CD4-positive, alpha-beta T cell (primary cell): Measurements from ENCODE around the gene NLRP5. TPM values are rescaled to one million over a fixed set of nuclear protein-coding genes. Genes with fewer than 3 reads are reported as not detected.

Experiments
- ATAC-seq: fragments of 200-7000 bp; cut with Tn5 transposase; one replicate; pipeline ENCODE4 v1.10.0; 2022; ENCODE audit warnings: mild to moderate bottlenecking; ENCODE audit not compliant: poor library complexity
- CTCF ChIA-PET: fragments of 350-600 bp; sonication (Branson Sonifier 250); formaldehyde crosslinking; loops from one replicate; lab custom pipeline; 2021; ENCODE audit warnings: antibody characterized with exemption, inconsistent platforms; lab: Charles Lee
- POLR2A ChIA-PET: fragments of 350-600 bp; sonication (Branson Sonifier 250); formaldehyde crosslinking; loops from one replicate; lab custom pipeline; 2021; ENCODE audit warnings: antibody characterized with exemption, inconsistent platforms; lab: Charles Lee
- DNase-seq, 14 experiments: peaks; one replicate each; pipeline ENCODE4 v3.0.0-alpha.2; 2013 to 2020; ENCODE audit warnings: mixed read lengths in 2 of 14
- H3K27ac ChIP-seq, 2 donors: one replicate each; pipeline versions ENCODE4 v1.5.1 to v1.7.0; 2013; ENCODE audit warnings: low read length in 2 of 2, low read depth in 1 of 2, mild to moderate bottlenecking in 1 of 2
- H3K27me3 ChIP-seq, 2 experiments: 1 replicate in 1 of 2; 2 replicates in 1 of 2; pipeline versions ENCODE4 v1.6.1 to v1.7.0; 2013; ENCODE audit warnings: low read length in 2 of 2, control low read depth in 1 of 2, mild to moderate bottlenecking in 1 of 2, moderate library complexity in 1 of 2; ENCODE audit not compliant: insufficient read depth in 2 of 2, control insufficient read depth in 1 of 2
- H3K36me3 ChIP-seq: one replicate; pipeline ENCODE4 v1.6.1; 2013; ENCODE audit warnings: low read length, control low read depth; ENCODE audit not compliant: insufficient read depth
- H3K4me1 ChIP-seq: one replicate; pipeline ENCODE4 v1.6.1; 2013; ENCODE audit warnings: low read length, control low read depth; ENCODE audit not compliant: insufficient read depth
- H3K4me3 ChIP-seq: one replicate; pipeline ENCODE4 v1.5.1; 2013; ENCODE audit warnings: mild to moderate bottlenecking, low read length, moderate library complexity
- H3K9me3 ChIP-seq, 2 experiments: 1 replicate in 1 of 2; 2 replicates in 1 of 2; pipeline versions ENCODE4 v1.6.1 to v1.7.0; 2013; ENCODE audit warnings: low read length in 2 of 2, mild to moderate bottlenecking in 2 of 2, control low read depth in 1 of 2, moderate library complexity in 1 of 2; ENCODE audit not compliant: control insufficient read depth in 1 of 2, insufficient read depth in 1 of 2
- H3K27ac Mint-ChIP-seq: one replicate; pipeline ENCODE4 v1.8.0; 2020; ENCODE audit warnings: mixed read lengths
- H3K27me3 Mint-ChIP-seq: one replicate; pipeline ENCODE4 v1.8.0; 2021; ENCODE audit warnings: mixed read lengths
- H3K36me3 Mint-ChIP-seq: one replicate; pipeline ENCODE4 v1.8.0; 2021; ENCODE audit warnings: low read depth, mixed read lengths
- H3K4me1 Mint-ChIP-seq: one replicate; pipeline ENCODE4 v1.8.0; 2021; ENCODE audit warnings: low read depth, mixed read lengths
- H3K4me3 Mint-ChIP-seq: one replicate; pipeline ENCODE4 v1.8.0; 2020; ENCODE audit warnings: mild to moderate bottlenecking, mixed read lengths
- H3K9me3 Mint-ChIP-seq: one replicate; pipeline ENCODE4 v1.8.0; 2020; ENCODE audit warnings: mixed read lengths
- CTCF ChIP-seq: fragments of 200-600 bp; IDR thresholded peaks from one replicate; pipeline ENCODE4 v1.8.0; 2022; ENCODE audit warnings: antibody characterized with exemption, mild to moderate bottlenecking
- intact Hi-C, 2 experiments: fragments of 100-400 bp; cut with DNase I in 1 of 2; cut with micrococcal nuclease in 1 of 2; formaldehyde crosslinking; loops; one replicate each; pipeline versions ENCODE4 v1.15.1 to v1.9.0; 2023 to 2025; cut with DNase I, micrococcal nuclease
- total RNA-seq, 174 experiments: library from RNA in 2 of 174; stranded (reverse) in 2 of 174; gene quantifications; one replicate each; pipeline ENCODE4 v1.2.3 and lab custom pipeline; 2021 to 2026

The NLRP5 gene
- total RNA-seq, 2 experiments from 2014 or later, result not detected

DNA sequence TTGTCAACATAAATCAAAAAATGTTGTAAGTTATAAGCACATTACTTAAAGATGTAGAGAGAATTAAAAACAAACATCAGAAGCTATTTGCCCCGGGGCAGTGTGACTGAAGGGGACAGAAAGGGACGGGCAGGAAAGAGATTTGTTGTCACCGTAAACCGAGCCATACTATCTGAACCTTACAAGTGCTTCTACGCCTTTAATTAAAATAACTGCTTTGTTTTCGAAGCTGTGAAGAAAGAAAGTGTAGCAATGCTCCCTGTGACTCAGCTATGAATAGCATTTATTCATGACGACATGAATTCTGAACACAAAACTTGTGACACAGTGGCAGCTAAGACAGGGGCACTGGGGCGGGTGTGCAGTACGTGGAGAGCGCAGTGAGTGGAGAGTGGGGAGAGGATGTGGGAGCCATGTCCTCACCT is 104.5 kb downstream of the NLRP5 start:
- H3K36me3 ChIP-seq, result peaks cover 19% of the 10 kb centered on the region
- intact Hi-C loops, result no loop called here

GRCh38 chr19:56091751-56092546 is 105.4 kb downstream of the NLRP5 start:
- no peak overlapping the region for H3K27ac Mint-ChIP-seq
- peak in 4 of 14 experiments; percentile 8 to 57 (median 41) for DNase-seq

More for the DNA sequence above, 104.5 kb downstream of the NLRP5 start:
- peaks cover 5% of the 10 kb centered on the region for H3K4me1 ChIP-seq
- DNase-seq (no peak), ATAC-seq (no peak)
- H3K4me3 ChIP-seq, result no peak overlapping the region
- peaks cover 6% of the 10 kb centered on the region for H3K4me1 Mint-ChIP-seq
- H3K27ac ChIP-seq, result no peak overlapping the region
- no peak overlapping the region for H3K27ac Mint-ChIP-seq
- H3K36me3 Mint-ChIP-seq, result peaks cover 45% of the 10 kb centered on the region
- H3K9me3 Mint-ChIP-seq, result no peaks in the 10 kb centered on the region
- POLR2A ChIA-PET, result no interaction called here
- no peak for TF ChIP-seq CTCF
- CTCF ChIA-PET, result no interaction called here
- no peak overlapping the region for H3K4me3 Mint-ChIP-seq
- H3K27me3 Mint-ChIP-seq, result no peaks in the 10 kb centered on the region
- no peaks in the 10 kb centered on the region for H3K9me3 ChIP-seq
- no peaks in the 10 kb centered on the region for H3K27me3 ChIP-seq

More at GRCh38 chr19:56091751-56092546, 105.4 kb downstream of the NLRP5 start:
- Histone ChIP-seq H3K9me3 (no peaks in the 10 kb centered on the region), H3K27ac (no peak overlapping the region), H3K36me3 (peaks cover 19% of the 10 kb centered on the region), H3K4me3 (no peak overlapping the region), H3K4me1 (peaks cover 5% of the 10 kb centered on the region), H3K27me3 (no peaks in the 10 kb centered on the region)
- intact Hi-C loops, result no loop called here
- no peak for TF ChIP-seq CTCF
- Mint-ChIP-seq H3K27me3 (no peaks in the 10 kb centered on the region), H3K4me1 (peaks cover 6% of the 10 kb centered on the region), H3K36me3 (peaks cover 46% of the 10 kb centered on the region), H3K4me3 (no peak overlapping the region), H3K9me3 (no peaks in the 10 kb centered on the region)
- ChIA-PET CTCF (no interaction called here), POLR2A (no interaction called here)
- ATAC-seq, result no peak
